Measurements from ENCODE around the gene ALPI. TPM values are rescaled to one million over a fixed set of nuclear protein-coding genes. Genes with fewer than 3 reads are reported as not detected.

ALPI gene
- total and polyA plus RNA-seq, 5 experiments from 2014 or later: not detected

- DNase-seq (no peak), ATAC-seq (no peak)
- Mint-ChIP-seq H3K27me3 (peaks cover under 1 to 44% (median 28%) of the 10 kb centered on the region in 5 donors), H3K9me3 (no peaks in the 10 kb centered on the region), H3K4me3 (no peak overlapping the region), H3K36me3 (no peaks in the 10 kb centered on the region), H3K4me1 (no peaks in the 10 kb centered on the region), H3K27ac (no peak overlapping the region)
- POLR2A ChIA-PET: no interaction called here
Observed at GRCh38 chr2:232496501-232497270, 40.7 kb downstream of the ALPI start.

GRCh38 chr2:232497348-232497747 lies 41.4 kb downstream of the ALPI start:
- no peak for ATAC-seq
- POLR2A ChIA-PET: no interaction called here
- DNase-seq: no peak
- no peaks in the 10 kb centered on the region for H3K36me3 Mint-ChIP-seq
- no peak overlapping the region for H3K27ac Mint-ChIP-seq
- H3K4me3 Mint-ChIP-seq: no peak overlapping the region
- peaks cover under 1 to 2% (median 1%) of the 10 kb centered on the region in 4 donors for H3K4me1 Mint-ChIP-seq
- peaks cover 1 to 42% (median 29%) of the 10 kb centered on the region in 5 donors for H3K27me3 Mint-ChIP-seq
- H3K9me3 Mint-ChIP-seq: peaks cover 0 to 1% (median 0%) of the 10 kb centered on the region in 9 donors

- Mint-ChIP-seq H3K4me1 (peaks cover 4 to 8% (median 5%) of the 10 kb centered on the region in 4 donors), H3K4me3 (no peak overlapping the region), H3K27ac (peak overlapping the region in 1 of 10 donors; percentile 0), H3K27me3 (peaks cover 5 to 43% (median 27%) of the 10 kb centered on the region in 5 donors), H3K9me3 (peaks cover 0 to 2% (median 0%) of the 10 kb centered on the region in 9 donors), H3K36me3 (no peaks in the 10 kb centered on the region)
- no peak for ATAC-seq
- DNase-seq: no peak
- POLR2A ChIA-PET: no interaction called here
Observed at GRCh38 chr2:232498452-232498851, 42.5 kb downstream of the ALPI start.

GRCh38 chr2:232501331-232501771 lies 45.4 kb downstream of the ALPI start:
- ATAC-seq (no peak), DNase-seq (no peak)
- Mint-ChIP-seq H3K9me3 (peaks cover 0 to 2% (median 0%) of the 10 kb centered on the region in 9 donors), H3K4me3 (no peak overlapping the region), H3K27ac (no peak overlapping the region), H3K36me3 (no peaks in the 10 kb centered on the region), H3K4me1 (peaks cover 4 to 15% (median 5%) of the 10 kb centered on the region in 4 donors), H3K27me3 (peaks cover 10 to 59% (median 40%) of the 10 kb centered on the region in 5 donors)
- POLR2A ChIA-PET: no interaction called here

GRCh38 chr2:232501794-232502390 lies 45.9 kb downstream of the ALPI start:
- Mint-ChIP-seq H3K36me3 (no peaks in the 10 kb centered on the region), H3K27me3 (peaks cover 10 to 60% (median 40%) of the 10 kb centered on the region in 5 donors), H3K4me3 (peak overlapping the region in 3 of 10 donors; percentile 19 to 70 (median 33)), H3K9me3 (peaks cover 0 to 2% (median 0%) of the 10 kb centered on the region in 9 donors), H3K4me1 (peaks cover 4 to 15% (median 5%) of the 10 kb centered on the region in 4 donors), H3K27ac (peak overlapping the region in 4 of 10 donors; percentile 9 to 90 (median 68))
- no peak for DNase-seq
- no peak for ATAC-seq
- POLR2A ChIA-PET: no interaction called here

GRCh38 chr2:232502511-232502910 lies 46.6 kb downstream of the ALPI start:
- H3K27me3 Mint-ChIP-seq: peaks cover 10 to 65% (median 40%) of the 10 kb centered on the region in 5 donors
- peak overlapping the region in 9 of 10 donors; percentile 57 to 94 (median 85) for H3K27ac Mint-ChIP-seq
- ATAC-seq (peak; percentile 52 to 72), DNase-seq (peak in 5 of 10 donors; percentile 51 to 67 (median 58))
- POLR2A ChIA-PET: no interaction called here
- no peaks in the 10 kb centered on the region for H3K36me3 Mint-ChIP-seq
- H3K9me3 Mint-ChIP-seq: peaks cover 0 to 2% (median 0%) of the 10 kb centered on the region in 9 donors
- H3K4me3 Mint-ChIP-seq: peak overlapping the region; percentile 70 to 89 (median 78)
- H3K4me1 Mint-ChIP-seq: peaks cover 4 to 15% (median 5%) of the 10 kb centered on the region in 4 donors

- Mint-ChIP-seq H3K27me3 (peaks cover 10 to 65% (median 40%) of the 10 kb centered on the region in 5 donors), H3K36me3 (no peaks in the 10 kb centered on the region), H3K4me1 (peaks cover 4 to 15% (median 5%) of the 10 kb centered on the region in 4 donors), H3K4me3 (peak overlapping the region in 9 of 10 donors; percentile 19 to 89 (median 70)), H3K9me3 (peaks cover 0 to 2% (median 0%) of the 10 kb centered on the region in 9 donors), H3K27ac (peak overlapping the region in 6 of 10 donors; percentile 74 to 94 (median 86))
- POLR2A ChIA-PET: no interaction called here
- peak; percentile 13 to 80 (median 68) for DNase-seq
- peak; percentile 71 to 79 for ATAC-seq
Observed at GRCh38 chr2:232502911-232503808, 47.2 kb downstream of the ALPI start.

- Mint-ChIP-seq H3K4me1 (peaks cover 4 to 15% (median 5%) of the 10 kb centered on the region in 4 donors), H3K27me3 (peaks cover 10 to 65% (median 37%) of the 10 kb centered on the region in 5 donors), H3K4me3 (peak overlapping the region; percentile 15 to 70 (median 56)), H3K9me3 (peaks cover 0 to 2% (median 0%) of the 10 kb centered on the region in 9 donors), H3K36me3 (no peaks in the 10 kb centered on the region), H3K27ac (peak overlapping the region in 7 of 10 donors; percentile 36 to 84 (median 82))
- DNase-seq: peak in 1 of 10 donors; percentile 7
- ATAC-seq: no peak
- POLR2A ChIA-PET: no interaction called here
Observed at GRCh38 chr2:232503809-232504323, 47.9 kb downstream of the ALPI start.

GRCh38 chr2:232504438-232504837 lies 48.5 kb downstream of the ALPI start:
- Mint-ChIP-seq H3K27ac (peak overlapping the region in 6 of 10 donors; percentile 52 to 86 (median 78)), H3K4me1 (peaks cover 4 to 15% (median 5%) of the 10 kb centered on the region in 4 donors), H3K4me3 (peak overlapping the region in 6 of 10 donors; percentile 11 to 70 (median 54)), H3K36me3 (no peaks in the 10 kb centered on the region), H3K27me3 (peaks cover 10 to 62% (median 37%) of the 10 kb centered on the region in 5 donors), H3K9me3 (peaks cover 0 to 2% (median 0%) of the 10 kb centered on the region in 9 donors)
- DNase-seq: no peak
- POLR2A ChIA-PET: no interaction called here
- ATAC-seq: no peak

- H3K27ac Mint-ChIP-seq: peak overlapping the region in 1 of 10 donors; percentile 48
- H3K36me3 Mint-ChIP-seq: no peaks in the 10 kb centered on the region
- no peak overlapping the region for H3K4me3 Mint-ChIP-seq
- no peak for DNase-seq
- H3K27me3 Mint-ChIP-seq: peaks cover 10 to 54% (median 25%) of the 10 kb centered on the region in 5 donors
- peaks cover 4 to 15% (median 5%) of the 10 kb centered on the region in 4 donors for H3K4me1 Mint-ChIP-seq
- H3K9me3 Mint-ChIP-seq: peaks cover 0 to 2% (median 0%) of the 10 kb centered on the region in 9 donors
- POLR2A ChIA-PET: no interaction called here
- ATAC-seq: no peak
Observed at GRCh38 chr2:232505856-232506255, 49.9 kb downstream of the ALPI start.

- DNase-seq: no peak
- Mint-ChIP-seq H3K36me3 (no peaks in the 10 kb centered on the region), H3K9me3 (peaks cover 0 to 2% (median 0%) of the 10 kb centered on the region in 9 donors), H3K27me3 (peaks cover 10 to 47% (median 24%) of the 10 kb centered on the region in 5 donors), H3K27ac (no peak overlapping the region), H3K4me3 (no peak overlapping the region), H3K4me1 (peaks cover 4 to 15% (median 5%) of the 10 kb centered on the region in 4 donors)
- POLR2A ChIA-PET: no interaction called here
- no peak for ATAC-seq
Observed at GRCh38 chr2:232506709-232507108, 50.8 kb downstream of the ALPI start.

GRCh38 chr2:232508251-232508650 lies 52.3 kb downstream of the ALPI start:
- POLR2A ChIA-PET: no interaction called here
- DNase-seq (no peak), ATAC-seq (no peak)
- H3K27me3 Mint-ChIP-seq: peaks cover 5 to 45% (median 20%) of the 10 kb centered on the region in 5 donors
- peaks cover 0 to 7% (median 0%) of the 10 kb centered on the region in 4 donors for H3K4me1 Mint-ChIP-seq
- H3K36me3 Mint-ChIP-seq: no peaks in the 10 kb centered on the region
- peak overlapping the region in 1 of 10 donors; percentile 11 for H3K27ac Mint-ChIP-seq
- H3K9me3 Mint-ChIP-seq: no peaks in the 10 kb centered on the region
- no peak overlapping the region for H3K4me3 Mint-ChIP-seq

All from naive thymus-derived CD8-positive, alpha-beta T cell (primary cell).